SK-N-MC (cell line): ENCODE data around the gene UNC5CL.

Experiments
- EZH2 ChIP-seq: fragments of 200-600 bp; sonication (generic); IDR thresholded peaks from one replicate; pipeline ENCODE4 v1.6.1; 2017; ENCODE audit warnings: antibody characterized with exemption
- FOXP2 ChIP-seq: optimal IDR thresholded peaks from 2 replicates; pipeline ENCODE3; 2011; ENCODE audit warnings: mild to moderate bottlenecking, moderate library complexity; ENCODE audit not compliant: insufficient read depth; ENCODE audit errors: extremely low read length, control extremely low read depth
- POLR2AphosphoS5 ChIP-seq: IDR thresholded peaks from 2 replicates; pipeline ENCODE4 v1.6.1; 2012; ENCODE audit warnings: mild to moderate bottlenecking, low read depth, low read length, borderline replicate concordance

DNA sequence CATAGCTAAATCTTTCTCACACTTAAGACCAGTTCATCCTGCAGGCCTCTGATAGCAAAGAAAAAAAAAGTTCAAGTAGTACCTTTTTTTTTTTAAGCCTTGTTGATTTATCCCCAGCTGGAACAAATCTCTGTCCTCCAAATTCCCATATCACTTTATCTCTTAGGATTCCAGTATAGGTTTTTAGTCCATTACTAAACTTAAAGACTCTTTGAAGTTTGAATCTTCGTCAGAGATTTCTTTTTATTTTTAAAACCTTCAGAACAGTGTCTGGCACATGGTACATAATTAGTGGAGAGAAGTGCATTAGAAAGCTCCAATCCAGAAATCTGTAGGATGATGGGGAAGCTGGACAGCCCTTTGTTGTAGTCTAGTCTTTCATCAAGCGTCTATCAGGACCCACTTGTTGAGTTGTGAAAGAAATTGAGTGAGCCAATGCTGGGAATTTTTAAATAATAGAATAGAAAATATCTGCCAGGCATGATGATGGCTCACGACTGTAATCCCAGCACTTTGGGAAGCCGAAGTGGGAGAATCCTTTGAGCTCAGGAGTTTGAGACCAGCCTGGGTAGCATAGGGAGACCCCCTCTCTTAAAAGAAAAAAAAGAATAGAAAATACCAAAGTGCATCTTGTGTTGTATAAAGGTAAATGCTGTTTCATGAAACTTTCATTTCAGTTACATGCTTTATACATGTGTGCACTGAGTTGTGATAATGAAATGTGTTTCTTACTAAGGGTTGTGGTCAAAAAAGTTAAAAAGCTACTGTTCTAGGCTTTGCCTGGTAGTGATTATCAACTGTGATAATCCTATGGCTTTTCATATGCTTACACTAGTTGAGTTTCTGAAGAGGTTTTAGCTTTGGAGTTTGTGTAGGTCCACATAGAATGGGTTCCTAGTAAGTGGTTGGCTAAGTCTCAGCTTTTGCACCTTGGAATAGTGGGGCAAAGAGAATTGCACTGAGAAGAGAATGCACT lies 36.9 kb upstream of the UNC5CL start:
- TF ChIP-seq POLR2AphosphoS5, result no peak
- TF ChIP-seq EZH2, result no peak
- no peak for TF ChIP-seq FOXP2
